T-cell (primary cell): ENCODE data around the gene CSTF3. TPM values are rescaled to one million over a fixed set of nuclear protein-coding genes. Genes with fewer than 3 reads are reported as not detected.

ENCODE experiments used
- ATAC-seq, 4 experiments: fragments of 200-7000 bp in 3 of 4; fragments of 150-1000 bp in 1 of 4; cut with Tn5 transposase; replicated peaks in 1 of 4; 1 replicate in 3 of 4; 2 replicates in 1 of 4; pipeline ENCODE4 v1.10.0; 2021; ENCODE audit warnings: moderate library complexity in 3 of 4, mild to moderate bottlenecking in 2 of 4, moderate number of reproducible peaks in 1 of 4
- CTCF ChIA-PET, 2 donors: fragments of 300-600 bp; sonication (Branson Sonifier 250); formaldehyde crosslinking; loops; one replicate each; lab custom pipeline; 2022; ENCODE audit warnings: antibody characterized with exemption in 2 of 2; lab: Charles Lee
- POLR2A ChIA-PET, 2 donors: fragments of 300-600 bp; sonication (Branson Sonifier 250); formaldehyde crosslinking; loops; one replicate each; lab custom pipeline; 2022; ENCODE audit warnings: antibody characterized with exemption in 2 of 2; lab: Charles Lee
- DNase-seq, 35 experiments: peaks; one replicate each; pipeline versions ENCODE4 v3.0.0 to v3.0.0-alpha.2; 2013 to 2023
- H3K27ac ChIP-seq: one replicate; pipeline ENCODE4 v1.5.1; 2013; ENCODE audit warnings: low read length
- H3K27me3 ChIP-seq, 2 experiments: replicated peaks in 1 of 2; 1 replicate in 1 of 2; 2 replicates in 1 of 2; pipeline versions ENCODE4 v1.6.1 to v1.7.0; 2013; ENCODE audit warnings: low read length in 1 of 2, mixed read lengths in 1 of 2; ENCODE audit not compliant: control insufficient read depth in 2 of 2, insufficient read depth in 2 of 2; ENCODE audit errors: extremely low read depth in 1 of 2
- H3K36me3 ChIP-seq, 2 donors: 1 replicate in 1 of 2; 2 replicates in 1 of 2; pipeline versions ENCODE4 v1.6.1 to v1.7.0; 2013; ENCODE audit warnings: low read length in 1 of 2; ENCODE audit not compliant: control insufficient read depth in 2 of 2, insufficient read depth in 1 of 2; ENCODE audit errors: extremely low read depth in 1 of 2
- H3K4me1 ChIP-seq, 2 experiments: 1 replicate in 1 of 2; 2 replicates in 1 of 2; pipeline versions ENCODE4 v1.6.1 to v1.7.0; 2013; ENCODE audit warnings: low read length in 2 of 2, mixed read lengths in 1 of 2; ENCODE audit not compliant: insufficient read depth in 2 of 2, control insufficient read depth in 1 of 2; ENCODE audit errors: extremely low read depth in 1 of 2
- H3K4me3 ChIP-seq, 2 donors: 1 replicate in 1 of 2; 2 replicates in 1 of 2; pipeline versions ENCODE4 v1.5.1 to v1.7.0; 2013; ENCODE audit warnings: mild to moderate bottlenecking in 2 of 2, low read length in 1 of 2, moderate library complexity in 1 of 2; ENCODE audit not compliant: control insufficient read depth in 1 of 2; ENCODE audit errors: extremely low read depth in 1 of 2
- H3K9me3 ChIP-seq: 2 replicates; pipeline ENCODE4 v1.7.0; 2013
- H3K27ac Mint-ChIP-seq, 2 donors: one replicate each; pipeline ENCODE4 v1.8.0; 2020 to 2021; ENCODE audit warnings: mild to moderate bottlenecking in 2 of 2, mixed read lengths in 2 of 2
- H3K27me3 Mint-ChIP-seq, 2 donors: one replicate each; pipeline ENCODE4 v1.8.0; 2021 to 2022; ENCODE audit warnings: mixed read lengths in 2 of 2
- H3K36me3 Mint-ChIP-seq: one replicate; pipeline ENCODE4 v1.8.0; 2021; ENCODE audit warnings: mixed read lengths
- H3K4me1 Mint-ChIP-seq, 3 donors: one replicate each; pipeline ENCODE4 v1.8.0; 2020 to 2022; ENCODE audit warnings: mixed read lengths in 3 of 3, mild to moderate bottlenecking in 1 of 3
- H3K4me3 Mint-ChIP-seq, 3 donors: one replicate each; pipeline ENCODE4 v1.8.0; 2020 to 2022; ENCODE audit warnings: mild to moderate bottlenecking in 3 of 3, mixed read lengths in 3 of 3, moderate library complexity in 3 of 3
- H3K9me3 Mint-ChIP-seq, 3 donors: one replicate each; pipeline ENCODE4 v1.8.0; 2020 to 2022; ENCODE audit warnings: mixed read lengths in 3 of 3
- WGBS: methylation state at CpG from one replicate; pipeline ENCODE4 v1.1.5; 2013; ENCODE audit warnings: missing lambda C conversion rate; ENCODE audit not compliant: insufficient coverage; 5-methylcytosine and 5-hydroxymethylcytosine counted together
- total RNA-seq, 35 experiments: library from RNA in 6 of 35; stranded (reverse) in 6 of 35; fragments of 120-200 nt in 1 of 35; gene quantifications; one replicate each; pipeline versions ENCODE4 v1.2.1 to v1.2.4 and lab custom pipeline; 2013 to 2026

The CSTF3 gene
- total RNA-seq, 5 donors from 2014 or later (not counting 1 experiment from before 2014, with no cell fraction given): 17.3 to 27.1 (median 24.9) TPM

DNA sequence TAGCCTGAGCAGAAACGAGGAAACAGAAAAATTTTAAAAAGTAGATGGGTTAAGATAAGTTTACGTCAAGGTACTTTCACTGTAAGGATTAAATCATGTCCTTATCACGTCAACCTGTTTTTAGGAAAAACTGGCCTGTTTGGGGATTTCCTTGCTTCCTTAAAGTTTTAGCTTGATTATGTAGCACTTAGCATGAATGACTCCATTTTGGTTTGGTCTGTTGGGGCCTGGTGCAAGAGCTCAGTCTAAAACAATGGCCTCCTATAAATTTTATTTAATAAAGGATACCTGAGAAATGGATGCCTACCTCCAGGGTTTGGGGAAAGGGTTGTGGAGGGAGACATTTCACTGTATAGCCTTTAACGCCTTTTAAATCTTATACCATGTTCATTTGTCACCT, 33.2 kb upstream of the CSTF3 start:
- Histone ChIP-seq H3K4me1 (no peaks in the 10 kb centered on the region), H3K27me3 (no peaks in the 10 kb centered on the region), H3K27ac (no peak overlapping the region), H3K9me3 (no peaks in the 10 kb centered on the region), H3K36me3 (no peaks in the 10 kb centered on the region), H3K4me3 (no peak overlapping the region)
- no peaks in the 10 kb centered on the region for H3K4me1 Mint-ChIP-seq
- ChIA-PET CTCF (no interaction called here), POLR2A (interaction anchor here in 1 of 2 donors (0.6 to 0.7 kb wide), 2 partner anchors 170 to 563 kb away, joined by 3 to 4 read pairs; no protein-coding TSS in a partner anchor)
- ATAC-seq: no peak
- no peaks in the 10 kb centered on the region for H3K9me3 Mint-ChIP-seq
- H3K27ac Mint-ChIP-seq: no peak overlapping the region
- 83% methylated on average over 1 of the region's 4 CpGs for WGBS
- no peak for DNase-seq
- no peaks in the 10 kb centered on the region for H3K36me3 Mint-ChIP-seq
- H3K27me3 Mint-ChIP-seq: no peaks in the 10 kb centered on the region
- H3K4me3 Mint-ChIP-seq: no peak overlapping the region

- no peaks in the 10 kb centered on the region for H3K9me3 Mint-ChIP-seq
- no peak for DNase-seq
- Histone ChIP-seq H3K27ac (no peak overlapping the region), H3K9me3 (no peaks in the 10 kb centered on the region), H3K4me1 (no peaks in the 10 kb centered on the region), H3K27me3 (no peaks in the 10 kb centered on the region), H3K36me3 (no peaks in the 10 kb centered on the region), H3K4me3 (no peak overlapping the region)
- H3K27me3 Mint-ChIP-seq: no peaks in the 10 kb centered on the region
- H3K36me3 Mint-ChIP-seq: no peaks in the 10 kb centered on the region
- no peaks in the 10 kb centered on the region for H3K4me1 Mint-ChIP-seq
- ChIA-PET POLR2A (no interaction called here), CTCF (no interaction called here)
- H3K4me3 Mint-ChIP-seq: no peak overlapping the region
- no peak overlapping the region for H3K27ac Mint-ChIP-seq
- no peak for ATAC-seq
Measured at GRCh38 chr11:33191467-33191866, 30.2 kb upstream of the CSTF3 start.

DNA sequence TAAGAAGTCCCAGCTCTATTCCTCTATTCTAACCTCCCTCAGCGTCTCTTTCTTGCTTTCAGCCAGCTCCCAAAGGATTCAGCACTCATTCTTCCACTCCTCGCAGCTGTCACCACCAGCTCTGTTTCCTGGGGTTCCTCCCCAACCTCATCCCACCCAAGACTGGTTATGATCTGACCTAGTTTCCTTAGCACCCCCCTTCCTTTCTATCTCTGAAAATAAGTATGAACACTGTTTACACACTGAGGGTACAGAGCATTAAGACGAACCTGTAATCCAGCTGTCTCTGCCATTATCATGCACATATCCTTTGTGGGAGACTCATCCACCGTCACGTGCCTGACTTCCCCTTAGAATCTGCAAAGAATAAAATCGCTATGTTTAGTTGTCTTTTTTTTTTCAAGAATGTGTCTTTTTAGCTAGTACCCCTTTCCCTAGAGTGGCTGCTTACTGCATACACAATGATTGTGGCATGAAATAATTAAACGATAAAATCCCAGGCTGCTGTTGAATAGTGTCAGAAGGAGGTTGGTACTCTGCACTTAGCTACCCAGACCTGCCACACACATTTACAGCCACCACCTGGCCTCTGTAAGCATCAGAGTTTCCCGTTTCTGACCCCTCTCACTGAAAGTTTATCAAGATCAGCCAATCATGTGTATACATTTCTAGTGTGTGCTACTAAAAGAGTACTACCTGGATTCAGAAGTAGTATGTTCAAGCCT, 26.9 kb upstream of the CSTF3 start:
- H3K27ac ChIP-seq: no peak overlapping the region
- H3K9me3 ChIP-seq: no peaks in the 10 kb centered on the region
- H3K4me3 ChIP-seq: no peak overlapping the region
- Mint-ChIP-seq H3K27ac (no peak overlapping the region), H3K4me1 (no peaks in the 10 kb centered on the region), H3K9me3 (no peaks in the 10 kb centered on the region), H3K27me3 (no peaks in the 10 kb centered on the region), H3K36me3 (no peaks in the 10 kb centered on the region), H3K4me3 (no peak overlapping the region)
- 78% methylated on average over 4 of the region's 8 CpGs for WGBS
- H3K4me1 ChIP-seq: no peaks in the 10 kb centered on the region
- DNase-seq: no peak
- ChIA-PET CTCF (interaction anchor here (0.6 to 1.3 kb wide), 3 partner anchors 13 to 321 kb away, joined by 3 to 4 read pairs (median 3); no protein-coding TSS in a partner anchor), POLR2A (no interaction called here)
- H3K36me3 ChIP-seq: no peaks in the 10 kb centered on the region
- no peaks in the 10 kb centered on the region for H3K27me3 ChIP-seq
- ATAC-seq: no peak

DNA sequence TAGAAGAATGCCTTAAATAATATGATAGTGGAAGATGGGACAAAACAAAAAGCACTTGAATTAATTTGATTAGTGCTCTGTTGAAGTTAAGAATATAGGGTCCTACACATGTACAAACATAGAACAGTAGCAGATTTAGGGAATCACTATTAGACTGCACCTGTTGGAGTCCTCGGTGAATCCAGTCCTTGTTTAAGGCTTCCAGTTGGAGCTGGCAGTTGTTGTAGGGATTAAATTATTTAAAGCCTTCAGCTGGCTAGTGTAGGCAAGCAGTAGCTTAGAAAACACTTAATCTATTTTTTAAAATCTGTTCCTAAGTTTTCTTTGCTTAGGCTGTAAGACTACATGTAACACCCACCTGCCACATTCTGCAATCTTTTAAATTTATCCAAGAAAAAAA, 24.5 kb upstream of the CSTF3 start:
- no peaks in the 10 kb centered on the region for H3K36me3 Mint-ChIP-seq
- H3K4me1 Mint-ChIP-seq: no peaks in the 10 kb centered on the region
- no peak for ATAC-seq
- no peaks in the 10 kb centered on the region for H3K9me3 Mint-ChIP-seq
- CTCF ChIA-PET: no interaction called here
- no CpG with 5 or more reads among the region's 1 CpG for whole genome bisulfite sequencing
- H3K4me1 ChIP-seq: no peaks in the 10 kb centered on the region
- no peaks in the 10 kb centered on the region for H3K27me3 Mint-ChIP-seq
- H3K27me3 ChIP-seq: no peaks in the 10 kb centered on the region
- H3K27ac Mint-ChIP-seq: no peak overlapping the region
- H3K4me3 Mint-ChIP-seq: no peak overlapping the region
- no peaks in the 10 kb centered on the region for H3K9me3 ChIP-seq
- no peak overlapping the region for H3K27ac ChIP-seq
- no peak for DNase-seq
- no peaks in the 10 kb centered on the region for H3K36me3 ChIP-seq
- POLR2A ChIA-PET: no interaction called here
- H3K4me3 ChIP-seq: no peak overlapping the region

GRCh38 chr11:33182246-33182878, 21.1 kb upstream of the CSTF3 start:
- H3K27me3 Mint-ChIP-seq: no peaks in the 10 kb centered on the region
- POLR2A ChIA-PET: no interaction called here
- DNase-seq (no peak), ATAC-seq (no peak)
- no peaks in the 10 kb centered on the region for H3K36me3 Mint-ChIP-seq
- whole genome bisulfite sequencing: 88% methylated on average over 2 of the region's 3 CpGs
- Histone ChIP-seq H3K36me3 (no peaks in the 10 kb centered on the region), H3K27me3 (no peaks in the 10 kb centered on the region), H3K4me3 (no peak overlapping the region), H3K27ac (no peak overlapping the region), H3K9me3 (no peaks in the 10 kb centered on the region), H3K4me1 (no peaks in the 10 kb centered on the region)
- H3K27ac Mint-ChIP-seq: no peak overlapping the region
- H3K4me3 Mint-ChIP-seq: no peak overlapping the region
- no peaks in the 10 kb centered on the region for H3K9me3 Mint-ChIP-seq
- peaks cover 9 to 13% (median 11%) of the 10 kb centered on the region in 3 donors for H3K4me1 Mint-ChIP-seq
- CTCF ChIA-PET: no interaction called here

DNA sequence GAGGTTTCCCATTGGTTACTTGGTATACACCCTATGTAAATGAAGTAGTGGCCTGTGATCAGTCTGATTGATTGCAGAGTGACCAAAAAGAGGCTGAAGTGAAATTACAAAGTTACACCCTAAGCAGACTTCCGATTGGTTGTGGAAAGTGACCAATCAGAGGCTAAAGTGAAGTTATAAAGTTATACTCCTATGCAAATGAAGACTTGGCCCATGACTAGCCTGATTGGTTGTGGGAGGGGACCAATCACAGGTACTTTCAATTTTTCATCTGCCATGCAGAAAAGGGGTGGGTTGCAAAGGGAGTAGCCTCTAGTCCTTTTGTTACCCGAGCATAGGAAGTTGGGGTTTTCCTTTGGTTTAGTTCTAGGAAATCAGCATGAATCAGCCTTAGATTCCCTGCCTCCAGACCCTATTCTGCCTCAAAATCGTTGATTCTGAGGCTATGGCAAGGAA, 18.1 kb upstream of the CSTF3 start:
- no peak overlapping the region for H3K27ac Mint-ChIP-seq
- H3K27me3 ChIP-seq: no peaks in the 10 kb centered on the region

More for the DNA sequence above, 18.1 kb upstream of the CSTF3 start:
- Mint-ChIP-seq H3K36me3 (no peaks in the 10 kb centered on the region), H3K4me1 (peaks cover 9 to 13% (median 11%) of the 10 kb centered on the region in 3 donors), H3K9me3 (no peaks in the 10 kb centered on the region), H3K27me3 (no peaks in the 10 kb centered on the region), H3K4me3 (no peak overlapping the region)
- WGBS: 100% methylated on average over 1 of the region's 3 CpGs
- no peak overlapping the region for H3K4me3 ChIP-seq
- DNase-seq (no peak), ATAC-seq (peak in 1 of 4 experiments; percentile 20)
- no peaks in the 10 kb centered on the region for H3K9me3 ChIP-seq
- CTCF ChIA-PET: no interaction called here
- no peak overlapping the region for H3K27ac ChIP-seq
- no peaks in the 10 kb centered on the region for H3K4me1 ChIP-seq
- H3K36me3 ChIP-seq: no peaks in the 10 kb centered on the region
- POLR2A ChIA-PET: no interaction called here
